Glomerular visceral epithelial cell (primary cell): ENCODE measurements around the gene TMPO.
"Not testable (repeated sequence)": the region's sequence is repeated elsewhere in the genome, so short reads cannot be mapped to it uniquely, and the experiment has no call there.

ENCODE experiments used
- DNase-seq: peaks from one replicate; pipeline ENCODE4 v3.0.0-alpha.2; 2016; ENCODE audit errors: extremely low spot score

The TMPO gene

DNA sequence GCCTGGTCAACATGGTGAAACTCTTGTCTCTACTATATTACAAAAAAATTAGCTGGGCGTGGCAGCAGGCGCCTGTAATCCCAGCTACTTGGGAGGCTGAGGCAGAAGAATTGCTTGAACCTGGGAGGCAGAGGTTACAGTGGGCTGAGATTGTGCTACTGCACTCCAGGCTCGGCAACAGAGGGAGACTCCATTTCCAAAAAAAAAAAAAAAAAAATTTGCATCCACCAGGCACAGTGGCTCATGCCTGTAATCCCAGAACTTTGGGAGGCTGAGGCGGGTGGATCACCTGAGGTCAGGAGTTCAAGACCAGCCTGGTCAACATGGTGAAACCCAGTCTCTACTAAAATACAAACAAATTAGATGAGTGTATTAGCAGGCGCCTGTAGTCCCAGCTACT, 3.6 kb upstream of the TMPO start:
- DNase-seq, result not testable (repeated sequence)

DNA sequence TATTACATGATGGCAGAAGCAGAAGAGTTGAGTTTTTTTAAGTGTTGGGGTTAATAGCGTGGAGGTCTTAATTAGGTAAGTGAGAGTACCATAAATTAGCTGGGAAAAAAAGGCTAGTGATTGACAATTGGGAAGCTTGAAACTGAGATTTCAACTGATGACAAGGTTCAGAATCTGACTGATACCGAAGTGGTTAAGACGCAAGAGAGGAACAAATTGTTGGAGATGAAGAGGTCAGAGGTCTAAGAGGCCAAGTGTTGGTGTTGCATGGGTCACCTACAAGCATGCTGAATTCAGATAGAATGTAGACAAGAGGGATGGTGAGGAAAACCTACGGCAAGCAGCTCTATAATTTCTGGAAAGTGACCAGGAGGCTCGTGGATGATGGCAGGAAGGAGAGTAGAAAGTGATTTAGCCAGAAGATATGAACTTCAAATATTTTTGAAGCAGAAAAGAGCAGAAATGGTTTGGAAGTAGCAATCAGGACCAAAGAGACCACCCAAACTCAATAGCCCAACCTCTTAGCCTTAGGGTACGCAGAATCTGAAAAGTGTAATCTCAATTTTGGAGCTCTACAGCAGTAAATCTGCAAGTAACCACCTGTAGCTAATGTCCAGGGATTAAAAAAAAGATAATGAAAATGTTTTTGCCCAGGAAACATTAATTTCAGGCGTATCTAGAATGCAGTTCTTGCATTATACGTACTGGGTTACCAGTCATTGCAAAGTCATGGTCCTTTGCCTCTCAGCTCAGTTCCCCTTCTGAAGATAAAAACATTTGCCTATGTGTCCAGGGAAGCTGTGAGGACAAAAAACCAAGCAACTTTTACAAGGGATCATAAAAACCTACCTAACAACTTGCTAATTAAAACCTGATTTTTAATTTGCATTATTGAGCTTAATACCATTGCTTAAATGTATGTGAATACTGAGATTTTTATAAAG, 1.7 kb upstream of the TMPO start:
- no peak for DNase-seq

DNA sequence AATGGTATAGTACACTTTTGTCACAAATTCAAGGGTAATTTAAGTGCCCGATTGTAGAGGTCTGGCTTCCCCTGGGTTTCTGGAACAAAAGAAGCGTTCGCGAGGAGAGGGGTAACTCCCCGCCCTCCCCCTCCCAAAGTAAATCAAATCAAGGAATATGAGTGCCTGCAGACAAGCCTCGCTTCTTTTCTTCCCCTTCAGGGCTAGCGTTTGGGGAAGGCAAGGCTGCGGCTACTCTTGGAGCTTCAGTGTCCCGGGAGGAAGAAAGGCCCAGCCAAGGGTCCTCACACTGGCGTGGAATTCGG, 456 bp upstream of the TMPO start:
- DNase-seq, result no peak

DNA sequence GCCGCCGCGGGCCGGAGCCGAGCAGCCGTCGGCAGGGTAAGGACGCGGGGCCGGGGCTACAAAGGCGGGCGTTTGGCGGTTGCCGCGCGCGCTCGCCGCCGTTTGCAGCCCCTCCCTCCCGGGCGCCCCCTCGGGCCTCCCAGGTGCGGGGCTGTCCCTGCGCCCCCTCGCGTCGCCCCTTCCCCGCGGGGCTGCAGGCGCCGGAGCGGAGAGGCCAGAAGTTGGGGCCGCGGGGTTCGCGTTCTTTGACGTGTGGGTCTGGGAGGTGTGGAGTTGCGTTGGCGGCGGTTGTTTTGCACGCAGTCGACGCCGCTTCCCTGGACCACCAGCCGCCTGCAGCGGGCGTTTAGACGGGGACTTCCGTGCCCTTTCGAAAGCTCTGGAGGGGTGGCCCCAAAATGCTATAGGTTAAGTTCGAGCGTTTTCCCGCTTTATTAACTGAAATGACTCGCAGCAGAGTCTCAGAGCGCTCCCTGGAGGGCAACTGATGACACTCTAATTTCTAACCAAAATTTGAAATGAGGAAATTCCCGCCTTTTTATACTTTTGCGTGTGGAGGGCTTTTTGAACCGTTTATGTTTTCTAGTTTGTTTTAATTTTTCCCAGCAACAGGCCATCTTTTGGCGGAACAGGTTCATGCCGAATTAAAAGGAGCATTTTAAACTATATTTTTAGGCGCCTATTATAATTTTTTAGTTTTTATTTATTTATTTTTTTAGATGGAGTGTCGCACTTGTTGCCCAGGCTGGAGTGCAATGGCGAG, 902 bp downstream of the TMPO start:
- peak; percentile 88 for DNase-seq

DNA sequence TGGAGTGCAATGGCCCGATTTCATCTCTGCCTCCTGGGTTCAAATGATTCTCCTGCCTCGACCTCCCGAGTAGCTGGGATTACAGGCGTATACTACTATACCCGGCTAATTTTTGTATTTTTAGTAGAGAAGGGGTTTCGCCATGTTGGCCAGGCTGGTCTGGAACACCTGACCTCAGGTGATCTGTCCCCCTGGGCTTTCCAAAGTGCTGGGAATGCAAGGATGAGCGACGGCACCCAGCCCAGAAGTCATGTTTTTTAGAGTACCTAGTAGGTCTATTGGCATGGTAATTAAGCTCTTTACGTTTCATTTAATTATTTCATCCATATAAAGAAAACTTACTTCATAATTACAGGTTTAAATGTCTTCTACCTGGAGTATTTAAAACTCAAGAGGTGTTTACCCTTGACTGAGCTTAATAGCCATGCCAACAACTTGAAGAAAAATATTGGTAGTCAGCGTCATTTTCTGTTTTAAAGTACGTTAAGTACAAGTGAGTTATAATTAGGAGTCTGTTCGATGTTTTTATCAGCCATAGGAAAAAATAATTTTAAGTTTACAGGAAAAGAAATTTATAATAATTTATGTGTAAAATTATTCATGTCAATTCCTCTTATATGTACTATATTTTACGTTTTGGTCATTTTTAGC, 4.0 kb downstream of the TMPO start:
- no peak for DNase-seq

DNA sequence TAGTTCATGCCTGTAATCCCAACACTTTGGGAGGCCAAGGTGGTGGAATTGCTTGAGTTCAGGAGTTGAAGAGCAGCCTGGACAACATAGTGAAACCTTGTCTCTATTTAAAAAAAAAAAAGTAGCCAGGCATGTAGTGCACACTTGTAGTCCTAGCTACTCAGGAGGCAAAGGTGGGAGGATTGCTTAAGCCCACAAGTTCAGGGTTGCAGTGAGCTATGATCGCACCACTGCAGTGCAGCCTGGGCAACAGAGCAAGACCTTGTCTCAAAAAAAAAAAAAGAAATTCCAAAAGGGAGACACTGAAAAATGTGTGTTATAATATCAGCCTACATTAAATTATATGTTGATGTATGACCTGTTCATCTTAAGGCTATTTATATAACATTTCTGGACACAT, 14.7 kb downstream of the TMPO start:
- DNase-seq, result no peak

DNA sequence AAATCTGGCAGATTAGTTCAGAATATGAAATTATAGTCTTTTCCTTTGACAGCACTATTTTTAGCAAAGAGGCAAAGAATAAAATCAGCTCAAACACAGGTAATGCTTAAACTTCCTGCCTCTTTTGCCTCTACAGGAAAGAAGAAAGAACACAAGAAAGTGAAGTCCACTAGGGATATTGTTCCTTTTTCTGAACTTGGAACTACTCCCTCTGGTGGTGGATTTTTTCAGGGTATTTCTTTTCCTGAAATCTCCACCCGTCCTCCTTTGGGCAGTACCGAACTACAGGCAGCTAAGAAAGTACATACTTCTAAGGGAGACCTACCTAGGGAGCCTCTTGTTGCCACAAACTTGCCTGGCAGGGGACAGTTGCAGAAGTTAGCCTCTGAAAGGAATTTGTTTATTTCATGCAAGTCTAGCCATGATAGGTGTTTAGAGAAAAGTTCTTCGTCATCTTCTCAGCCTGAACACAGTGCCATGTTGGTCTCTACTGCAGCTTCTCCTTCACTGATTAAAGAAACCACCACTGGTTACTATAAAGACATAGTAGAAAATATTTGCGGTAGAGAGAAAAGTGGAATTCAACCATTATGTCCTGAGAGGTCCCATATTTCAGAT, 17.4 kb downstream of the TMPO start:
- DNase-seq, result peak; percentile 67

DNA sequence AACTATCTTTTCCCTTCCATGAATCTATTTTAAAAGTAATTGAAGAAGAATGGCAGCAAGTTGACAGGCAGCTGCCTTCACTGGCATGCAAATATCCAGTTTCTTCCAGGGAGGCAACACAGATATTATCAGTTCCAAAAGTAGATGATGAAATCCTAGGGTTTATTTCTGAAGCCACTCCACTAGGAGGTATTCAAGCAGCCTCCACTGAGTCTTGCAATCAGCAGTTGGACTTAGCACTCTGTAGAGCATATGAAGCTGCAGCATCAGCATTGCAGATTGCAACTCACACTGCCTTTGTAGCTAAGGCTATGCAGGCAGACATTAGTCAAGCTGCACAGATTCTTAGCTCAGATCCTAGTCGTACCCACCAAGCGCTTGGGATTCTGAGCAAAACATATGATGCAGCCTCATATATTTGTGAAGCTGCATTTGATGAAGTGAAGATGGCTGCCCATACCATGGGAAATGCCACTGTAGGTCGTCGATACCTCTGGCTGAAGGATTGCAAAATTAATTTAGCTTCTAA, 18.4 kb downstream of the TMPO start:
- DNase-seq, result no peak

DNA sequence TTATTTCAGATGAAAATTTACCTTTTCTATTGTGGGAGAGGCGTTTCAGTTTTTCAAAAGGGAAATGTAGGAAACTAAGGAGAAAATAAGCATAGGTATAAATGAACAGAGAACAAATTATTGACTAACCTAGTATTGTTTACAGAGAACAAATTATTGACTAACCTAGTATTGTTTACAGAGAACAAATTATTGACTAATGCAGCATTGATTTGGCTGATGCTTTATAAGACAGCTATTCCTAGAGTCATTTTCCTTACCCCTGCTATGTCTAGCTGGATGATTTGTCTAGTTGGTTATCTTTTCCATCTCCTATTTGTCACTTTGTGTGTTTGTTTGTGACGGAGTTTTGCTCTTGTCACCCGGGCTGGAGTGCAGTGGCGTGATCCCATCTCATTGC, 22.6 kb downstream of the TMPO start:
- DNase-seq, result no peak

DNA sequence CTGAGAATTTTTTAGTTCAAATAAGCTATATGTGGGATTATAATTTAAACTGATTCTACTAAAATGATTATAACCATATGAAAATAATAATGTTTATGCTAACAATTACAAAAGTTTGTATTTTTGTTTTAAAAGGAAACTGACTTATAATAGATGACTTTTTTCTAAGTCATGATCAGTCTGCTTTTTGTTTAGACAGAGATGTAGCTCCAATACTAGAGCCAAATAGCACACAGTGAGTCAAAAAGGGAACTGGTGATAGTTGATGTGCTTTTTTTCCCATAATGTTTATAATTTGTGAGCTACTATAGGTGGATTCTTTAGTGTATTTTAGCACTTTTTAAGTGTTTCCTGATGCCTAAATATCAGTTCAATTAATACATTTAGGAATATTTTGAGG, 28.3 kb downstream of the TMPO start:
- no peak for DNase-seq

DNA sequence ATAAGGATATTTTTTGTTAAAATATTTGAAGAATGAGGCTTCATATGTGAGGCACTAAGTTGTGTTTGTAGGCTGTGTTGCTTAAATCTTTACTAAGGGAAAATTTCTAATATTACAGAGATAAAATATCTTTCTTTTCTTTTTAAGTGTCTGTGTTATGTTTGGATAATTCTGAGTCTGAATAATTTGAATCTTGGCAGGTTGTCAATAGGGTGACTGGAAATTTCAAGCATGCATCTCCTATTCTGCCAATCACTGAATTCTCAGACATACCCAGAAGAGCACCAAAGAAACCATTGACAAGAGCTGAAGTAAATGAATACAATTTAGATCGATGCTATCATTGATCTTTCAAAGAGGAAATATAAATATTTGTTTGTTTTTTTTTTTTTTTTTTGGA, 29.4 kb downstream of the TMPO start:
- DNase-seq, result no peak

DNA sequence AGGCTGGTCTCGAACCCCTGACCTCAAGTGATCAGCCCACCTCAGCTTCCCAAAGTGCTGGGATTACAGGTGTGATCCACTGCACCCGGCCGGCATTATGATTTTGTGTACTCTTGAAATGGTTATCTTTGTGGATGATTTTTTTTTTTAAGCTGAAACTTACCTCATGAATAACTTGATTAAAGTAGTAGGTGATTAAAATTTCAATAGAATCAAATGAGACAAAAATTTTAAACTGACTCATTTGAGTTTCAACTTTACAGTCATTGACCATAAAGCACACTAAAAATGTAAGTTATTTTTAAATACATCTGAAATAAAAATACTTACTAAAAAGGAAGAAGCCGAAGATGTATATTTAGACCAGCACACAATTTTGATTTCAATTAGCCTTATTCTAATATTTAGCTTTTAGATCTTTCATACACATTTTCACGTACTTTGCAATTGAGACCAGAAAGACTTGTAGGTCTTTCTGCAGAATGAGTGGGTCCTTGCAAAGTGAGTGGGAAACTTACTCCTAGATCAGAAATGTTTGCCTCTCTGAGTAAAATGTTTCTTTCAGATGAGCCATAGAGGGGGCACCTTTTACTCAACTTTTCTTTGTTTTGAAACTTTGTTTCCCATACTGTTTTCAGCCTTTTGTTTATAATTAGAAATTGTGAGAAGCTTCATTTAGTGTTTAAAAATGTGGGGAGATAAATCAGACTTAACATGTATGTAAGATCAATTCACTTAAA, 34.2 kb downstream of the TMPO start:
- DNase-seq, result no peak

DNA sequence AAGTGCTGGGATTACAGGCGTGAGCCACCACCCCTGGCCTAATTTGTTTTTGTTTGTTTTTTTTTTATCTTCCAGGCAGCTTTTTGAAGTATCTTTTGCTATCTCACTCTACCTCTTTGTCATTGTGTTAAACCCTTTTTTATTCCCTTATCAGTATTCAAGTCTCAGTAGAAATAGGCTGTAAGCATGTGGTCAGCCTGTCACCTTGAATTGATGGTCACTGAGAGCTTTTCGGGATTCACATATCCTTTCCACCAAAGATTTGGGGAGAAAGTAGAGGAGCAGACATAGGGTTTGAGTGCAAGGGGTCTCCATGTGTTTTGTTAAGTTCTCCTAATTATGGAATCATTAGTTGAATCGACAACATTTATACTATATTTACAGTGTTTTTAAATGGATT, 36.4 kb downstream of the TMPO start:
- no peak for DNase-seq

DNA sequence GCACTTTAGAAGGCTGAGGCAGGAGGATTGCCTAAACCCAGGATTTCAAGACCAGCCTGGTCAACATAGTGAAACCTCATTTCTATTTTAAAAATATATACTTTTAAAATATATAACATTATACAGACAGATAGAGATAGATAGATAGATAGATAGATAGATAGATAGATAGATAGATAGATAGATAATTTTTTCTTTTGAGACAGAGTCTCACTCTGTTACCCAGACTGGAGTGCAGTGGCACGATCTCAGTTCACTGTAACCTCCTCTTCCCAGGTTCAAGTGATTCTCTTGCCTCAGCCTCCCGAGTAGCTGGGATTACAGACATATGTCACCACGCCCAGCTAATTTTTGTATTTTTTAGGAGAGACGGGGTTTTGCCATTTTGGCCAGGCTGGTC, 42.7 kb downstream of the TMPO start:
- not testable (repeated sequence) for DNase-seq

DNA sequence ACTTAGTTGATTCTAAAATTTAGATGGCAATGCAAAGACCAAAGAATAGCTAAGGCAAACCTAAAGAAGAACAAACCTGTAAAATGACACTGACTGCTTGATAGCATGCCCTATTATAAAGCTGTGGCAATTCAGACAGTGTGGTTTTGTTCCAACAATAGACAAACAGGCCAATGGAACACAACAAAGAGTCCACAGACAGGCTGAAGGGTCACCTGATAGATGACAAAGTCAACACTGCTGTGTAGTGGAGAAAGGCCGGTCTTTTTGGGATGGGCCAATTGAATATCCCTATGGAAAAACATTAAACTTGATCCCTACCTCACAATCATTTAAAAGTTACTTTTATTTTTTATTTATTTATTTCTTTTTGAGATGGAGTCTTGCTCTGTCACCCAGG, 44.3 kb downstream of the TMPO start:
- DNase-seq, result no peak

DNA sequence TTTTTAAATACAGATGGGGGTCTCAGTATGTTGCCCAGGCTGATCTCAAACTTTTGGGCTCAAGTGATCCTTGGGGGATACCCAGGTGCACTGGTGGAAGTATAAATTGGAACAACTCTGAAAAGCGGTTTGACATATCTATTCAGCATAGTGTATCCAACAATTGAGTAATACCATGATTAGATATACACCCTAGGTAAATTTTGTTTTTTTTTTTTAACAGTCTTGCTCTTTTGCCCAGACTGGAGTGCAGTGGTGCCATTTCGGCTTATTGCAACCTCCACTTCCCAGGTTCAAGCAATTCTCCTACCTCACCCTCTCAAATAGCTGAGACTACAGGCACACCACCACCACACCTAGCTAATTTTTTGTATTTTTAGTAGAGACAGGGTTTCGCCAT, 46.5 kb downstream of the TMPO start:
- DNase-seq, result no peak

DNA sequence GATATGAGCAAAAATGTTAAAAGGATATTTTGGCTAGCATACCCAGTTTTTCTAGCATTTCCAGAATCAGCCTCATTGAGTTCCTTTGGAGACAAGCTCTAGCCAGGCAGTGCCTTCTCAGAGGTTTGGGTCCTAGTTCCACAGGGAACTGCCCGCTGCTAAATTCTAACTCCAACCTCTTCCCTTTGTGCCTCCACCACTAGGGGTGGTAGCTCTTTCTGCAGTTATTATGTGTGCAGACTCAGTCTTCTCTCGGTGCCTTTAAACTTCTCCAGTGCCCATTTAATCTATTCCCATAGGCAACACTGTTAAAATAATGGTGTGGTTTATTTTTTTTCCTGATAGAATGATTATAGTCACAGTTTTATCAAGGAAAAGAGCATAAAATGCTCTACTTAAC, 56.6 kb downstream of the TMPO start:
- DNase-seq, result no peak

DNA sequence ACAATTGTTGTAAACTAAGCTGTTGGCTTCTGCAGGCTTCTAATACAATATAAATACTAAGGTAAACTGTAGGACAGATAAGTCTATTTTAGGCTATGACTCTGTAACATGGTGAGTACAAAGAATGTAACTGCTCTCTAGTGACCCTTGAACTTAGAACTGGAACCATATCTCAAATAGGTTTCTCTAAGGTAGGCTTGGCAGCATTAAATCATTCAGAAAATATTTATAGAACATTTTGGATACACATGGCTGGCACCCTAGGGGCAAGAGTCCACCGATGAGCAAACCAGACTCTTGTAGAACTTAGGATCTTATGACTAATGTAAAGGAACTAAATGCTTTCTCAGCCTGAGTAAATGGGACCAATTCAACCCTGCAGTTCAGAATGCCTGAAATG, 58.7 kb downstream of the TMPO start:
- DNase-seq, result peak; percentile 9

DNA sequence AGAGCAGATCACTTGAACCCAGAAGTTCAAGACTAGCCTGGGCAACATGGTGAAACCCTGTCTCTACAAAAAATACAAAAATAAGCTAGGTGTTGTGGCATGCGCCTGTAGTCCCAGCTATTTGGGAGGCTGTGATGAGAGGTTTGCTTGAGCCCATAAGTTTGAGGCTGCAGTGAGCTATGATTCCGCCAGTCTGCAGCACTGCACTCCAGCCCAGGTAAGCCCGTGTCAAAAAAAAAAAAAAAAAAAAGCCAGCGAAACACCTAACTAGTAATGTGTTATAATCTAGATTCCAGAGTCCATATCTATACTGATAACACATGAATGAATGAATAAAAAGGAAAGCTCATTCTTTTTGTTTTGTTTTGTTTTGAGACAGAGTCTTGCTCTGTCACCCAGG, 59.6 kb downstream of the TMPO start:
- DNase-seq, result no peak

DNA sequence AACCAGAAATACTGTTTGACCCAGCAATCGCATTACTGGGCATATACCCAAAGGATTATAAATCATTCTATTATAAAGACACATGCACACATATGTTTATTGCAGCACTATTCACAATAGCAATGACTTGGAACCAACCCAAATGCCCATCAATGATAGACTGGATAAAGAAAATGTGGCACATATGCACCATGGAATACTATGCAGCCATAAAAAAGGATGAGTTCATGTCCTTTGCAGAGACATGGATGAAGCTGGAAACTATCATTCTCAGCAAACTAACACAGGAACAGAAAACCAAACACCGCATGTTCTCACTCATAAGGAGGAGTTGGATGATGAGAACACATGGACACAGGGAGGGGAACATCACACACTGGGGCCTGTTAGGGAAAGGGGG, 61.4 kb downstream of the TMPO start:
- not testable (repeated sequence) for DNase-seq

DNA sequence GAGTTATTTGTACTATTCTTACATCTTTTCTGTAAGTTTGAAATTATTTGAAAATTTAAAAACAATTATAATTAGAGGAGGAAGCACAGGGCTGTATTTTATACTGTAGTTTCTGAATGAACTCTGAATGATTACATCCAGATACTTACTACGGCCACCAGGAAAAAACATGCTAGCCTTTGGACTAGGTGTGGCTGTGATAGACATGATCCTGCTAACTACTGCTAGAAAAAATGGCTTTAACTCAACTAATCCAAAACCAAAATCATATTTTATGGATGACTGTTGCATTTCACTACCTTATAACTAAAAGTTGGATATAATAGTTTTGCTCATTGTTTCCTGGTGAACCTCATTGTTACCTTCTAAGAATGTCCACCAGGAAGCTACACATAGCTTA, 63.0 kb downstream of the TMPO start:
- DNase-seq, result no peak
